HEK293 (cell line): ENCODE results near the gene NOLC1.

Experiments
- CTCF ChIA-PET: fragments of 350-600 bp; formaldehyde crosslinking; extraction: SDS; loops from one replicate; lab custom pipeline; 2021; ENCODE audit warnings: antibody characterized with exemption; lab: Yijun Ruan, JAX
- POLR2A ChIA-PET: fragments of 300-600 bp; formaldehyde crosslinking; extraction: SDS; loops from one replicate; lab custom pipeline; 2020; ENCODE audit warnings: antibody characterized with exemption, inconsistent platforms; lab: Yijun Ruan, JAX
- H3K27ac ChIP-seq: fragments of 200-500 bp; sonication (Bioruptor generic); 2 replicates; pipeline ENCODE4 v1.5.1; 2014; ENCODE audit warnings: low read depth, low read length, control low read depth, inconsistent platforms; ENCODE audit errors: extremely low read depth
- H3K36me3 ChIP-seq, 2 experiments: fragments of 200-500 bp in 1 of 2; sonication (Bioruptor generic) in 1 of 2; 1 replicate in 1 of 2; 2 replicates in 1 of 2; pipeline ENCODE4 v1.5.1; 2014 to 2017; ENCODE audit warnings: inconsistent platforms in 2 of 2, low read length in 2 of 2; ENCODE audit not compliant: control insufficient read depth in 2 of 2, insufficient read depth in 1 of 2
- H3K4me1 ChIP-seq: fragments of 200-500 bp; sonication (Bioruptor generic); 2 replicates; pipeline ENCODE4 v1.5.1; 2014; ENCODE audit warnings: mild to moderate bottlenecking, low read length, inconsistent platforms; ENCODE audit not compliant: control insufficient read depth, insufficient read depth
- H3K4me3 ChIP-seq: 2 replicates; pipeline ENCODE4 v1.5.1; 2011; ENCODE audit warnings: low read depth, mild to moderate bottlenecking, control low read depth, low read length, moderate library complexity
- H3K9me3 ChIP-seq: fragments of 200-500 bp; sonication (Bioruptor generic); 2 replicates; pipeline ENCODE4 v1.5.1; 2014; ENCODE audit warnings: low read depth, low read length, inconsistent platforms; ENCODE audit not compliant: control insufficient read depth, insufficient read depth
- HOXA7 ChIP-seq: sonication (generic); formaldehyde crosslinking; IDR thresholded peaks from 2 replicates; pipeline ENCODE4 v1.8.1; 2022; ENCODE audit warnings: missing genetic modification reagents, borderline replicate concordance
- PATZ1 ChIP-seq: fragments of 450-650 bp; formaldehyde crosslinking; IDR thresholded peaks from 2 replicates; pipeline ENCODE4 v1.5.1; 2016; ENCODE audit warnings: missing biosample characterization, missing genetic modification characterization
- TCF7L2 ChIP-seq: IDR thresholded peaks from 2 replicates; pipeline ENCODE4 v1.6.1; 2011; ENCODE audit warnings: low read depth, mild to moderate bottlenecking, inconsistent platforms, low read length, moderate library complexity, borderline replicate concordance
- YY1 ChIP-seq: fragments of 450-650 bp; formaldehyde crosslinking; IDR thresholded peaks from 2 replicates; pipeline ENCODE4 v1.5.1; 2018; ENCODE audit warnings: missing biosample characterization, missing genetic modification characterization
- ZBTB48 ChIP-seq: fragments of 450-650 bp; formaldehyde crosslinking; IDR thresholded peaks from 2 replicates; pipeline ENCODE4 v1.5.1; 2016; ENCODE audit warnings: missing biosample characterization, missing genetic modification characterization
- ZIC2 ChIP-seq: fragments of 450-650 bp; formaldehyde crosslinking; IDR thresholded peaks from 2 replicates; pipeline ENCODE4 v1.5.1; 2016; ENCODE audit warnings: missing biosample characterization, missing genetic modification characterization
- ZNF266 ChIP-seq: fragments of 450-650 bp; formaldehyde crosslinking; IDR thresholded peaks from 2 replicates; pipeline ENCODE4 v1.5.1; 2016; ENCODE audit warnings: missing biosample characterization, missing genetic modification characterization, low read depth
- ZNF324 ChIP-seq: fragments of 450-650 bp; formaldehyde crosslinking; IDR thresholded peaks from 2 replicates; pipeline ENCODE4 v1.5.1; 2016; ENCODE audit warnings: missing biosample characterization, missing genetic modification characterization
- ZNF335 ChIP-seq: fragments of 450-650 bp; formaldehyde crosslinking; conservative IDR thresholded peaks from 2 replicates; pipeline ENCODE4 v1.5.1; 2016; ENCODE audit warnings: missing biosample characterization, missing genetic modification characterization
- ZNF394 ChIP-seq: fragments of 450-650 bp; formaldehyde crosslinking; IDR thresholded peaks from 2 replicates; pipeline ENCODE4 v1.5.1; 2016; ENCODE audit warnings: missing biosample characterization, missing genetic modification characterization, mild to moderate bottlenecking, moderate library complexity, borderline replicate concordance
- ZNF404 ChIP-seq: fragments of 450-650 bp; formaldehyde crosslinking; IDR thresholded peaks from 2 replicates; pipeline ENCODE4 v1.5.1; 2017; ENCODE audit warnings: missing biosample characterization, missing genetic modification characterization
- ZNF433 ChIP-seq: fragments of 450-650 bp; formaldehyde crosslinking; IDR thresholded peaks from 2 replicates; pipeline ENCODE4 v1.5.1; 2016; ENCODE audit warnings: missing biosample characterization, missing genetic modification characterization, low read depth
- ZNF473 ChIP-seq: fragments of 450-650 bp; formaldehyde crosslinking; IDR thresholded peaks from 2 replicates; pipeline ENCODE4 v1.5.1; 2017; ENCODE audit warnings: missing biosample characterization, missing genetic modification characterization
- ZNF600 ChIP-seq: fragments of 450-650 bp; formaldehyde crosslinking; IDR thresholded peaks from 2 replicates; pipeline ENCODE4 v1.5.1; 2016; ENCODE audit warnings: missing biosample characterization, missing genetic modification characterization
- ZNF747 ChIP-seq: fragments of 450-650 bp; formaldehyde crosslinking; IDR thresholded peaks from 2 replicates; pipeline ENCODE4 v1.5.1; 2016; ENCODE audit warnings: missing biosample characterization, missing genetic modification characterization
- TF ChIP-seq, protein P1 (sequence below): fragments of 450-650 bp; IDR thresholded peaks from 2 replicates; pipeline ENCODE4 v1.5.1; 2018; ENCODE audit warnings: missing biosample characterization, mild to moderate bottlenecking, missing genetic modification characterization
- TF ChIP-seq, protein P2 (sequence below): fragments of 450-650 bp; formaldehyde crosslinking; IDR thresholded peaks from 2 replicates; pipeline ENCODE4 v1.5.1; 2016; ENCODE audit warnings: missing biosample characterization, missing genetic modification characterization
- TF ChIP-seq, protein P3 (sequence below): fragments of 450-650 bp; formaldehyde crosslinking; conservative IDR thresholded peaks from 2 replicates; pipeline ENCODE4 v1.5.1; 2016; ENCODE audit warnings: low read depth, missing biosample characterization, missing genetic modification characterization

NOLC1 gene

GRCh38 chr10:102113956-102114857 is 38.0 kb upstream of the NOLC1 start (continued):
- TF ChIP-seq ZNF433 (tag by site-specific recombination) (no peak), YY1 (0 out of 2 replicates have a peak, but pooled peaks have one; percentile 16), PATZ1 (tag by site-specific recombination) (peak; percentile 70), ZNF600 (tag by site-specific recombination) (peak; percentile 55), ZNF266 (tag by site-specific recombination) (no peak), ZNF335 (tag by site-specific recombination) (peak; percentile 94), ZBTB48 (peak; percentile 32; the same call in 1 of the 2 replicates), ZIC2 (tag by site-specific recombination) (peak; percentile 31; the same call in 1 of the 2 replicates), ZNF324 (tag by site-specific recombination) (no peak), ZNF394 (tag by site-specific recombination) (0 out of 2 replicates have a peak, but pooled peaks have one; percentile 14)
- TF ChIP-seq, protein P1, sequence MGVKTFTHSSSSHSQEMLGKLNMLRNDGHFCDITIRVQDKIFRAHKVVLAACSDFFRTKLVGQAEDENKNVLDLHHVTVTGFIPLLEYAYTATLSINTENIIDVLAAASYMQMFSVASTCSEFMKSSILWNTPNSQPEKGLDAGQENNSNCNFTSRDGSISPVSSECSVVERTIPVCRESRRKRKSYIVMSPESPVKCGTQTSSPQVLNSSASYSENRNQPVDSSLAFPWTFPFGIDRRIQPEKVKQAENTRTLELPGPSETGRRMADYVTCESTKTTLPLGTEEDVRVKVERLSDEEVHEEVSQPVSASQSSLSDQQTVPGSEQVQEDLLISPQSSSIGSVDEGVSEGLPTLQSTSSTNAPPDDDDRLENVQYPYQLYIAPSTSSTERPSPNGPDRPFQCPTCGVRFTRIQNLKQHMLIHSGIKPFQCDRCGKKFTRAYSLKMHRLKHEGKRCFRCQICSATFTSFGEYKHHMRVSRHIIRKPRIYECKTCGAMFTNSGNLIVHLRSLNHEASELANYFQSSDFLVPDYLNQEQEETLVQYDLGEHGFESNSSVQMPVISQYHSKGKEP (tag by site-specific recombination): no peak
- TF ChIP-seq, protein P2, sequence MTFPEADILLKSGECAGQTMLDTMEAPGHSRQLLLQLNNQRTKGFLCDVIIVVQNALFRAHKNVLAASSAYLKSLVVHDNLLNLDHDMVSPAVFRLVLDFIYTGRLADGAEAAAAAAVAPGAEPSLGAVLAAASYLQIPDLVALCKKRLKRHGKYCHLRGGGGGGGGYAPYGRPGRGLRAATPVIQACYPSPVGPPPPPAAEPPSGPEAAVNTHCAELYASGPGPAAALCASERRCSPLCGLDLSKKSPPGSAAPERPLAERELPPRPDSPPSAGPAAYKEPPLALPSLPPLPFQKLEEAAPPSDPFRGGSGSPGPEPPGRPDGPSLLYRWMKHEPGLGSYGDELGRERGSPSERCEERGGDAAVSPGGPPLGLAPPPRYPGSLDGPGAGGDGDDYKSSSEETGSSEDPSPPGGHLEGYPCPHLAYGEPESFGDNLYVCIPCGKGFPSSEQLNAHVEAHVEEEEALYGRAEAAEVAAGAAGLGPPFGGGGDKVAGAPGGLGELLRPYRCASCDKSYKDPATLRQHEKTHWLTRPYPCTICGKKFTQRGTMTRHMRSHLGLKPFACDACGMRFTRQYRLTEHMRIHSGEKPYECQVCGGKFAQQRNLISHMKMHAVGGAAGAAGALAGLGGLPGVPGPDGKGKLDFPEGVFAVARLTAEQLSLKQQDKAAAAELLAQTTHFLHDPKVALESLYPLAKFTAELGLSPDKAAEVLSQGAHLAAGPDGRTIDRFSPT (tag by site-specific recombination): peak; percentile 54; the same call in 1 of the 2 replicates
- TF ChIP-seq, all 188 proteins: peak for 16

DNA sequence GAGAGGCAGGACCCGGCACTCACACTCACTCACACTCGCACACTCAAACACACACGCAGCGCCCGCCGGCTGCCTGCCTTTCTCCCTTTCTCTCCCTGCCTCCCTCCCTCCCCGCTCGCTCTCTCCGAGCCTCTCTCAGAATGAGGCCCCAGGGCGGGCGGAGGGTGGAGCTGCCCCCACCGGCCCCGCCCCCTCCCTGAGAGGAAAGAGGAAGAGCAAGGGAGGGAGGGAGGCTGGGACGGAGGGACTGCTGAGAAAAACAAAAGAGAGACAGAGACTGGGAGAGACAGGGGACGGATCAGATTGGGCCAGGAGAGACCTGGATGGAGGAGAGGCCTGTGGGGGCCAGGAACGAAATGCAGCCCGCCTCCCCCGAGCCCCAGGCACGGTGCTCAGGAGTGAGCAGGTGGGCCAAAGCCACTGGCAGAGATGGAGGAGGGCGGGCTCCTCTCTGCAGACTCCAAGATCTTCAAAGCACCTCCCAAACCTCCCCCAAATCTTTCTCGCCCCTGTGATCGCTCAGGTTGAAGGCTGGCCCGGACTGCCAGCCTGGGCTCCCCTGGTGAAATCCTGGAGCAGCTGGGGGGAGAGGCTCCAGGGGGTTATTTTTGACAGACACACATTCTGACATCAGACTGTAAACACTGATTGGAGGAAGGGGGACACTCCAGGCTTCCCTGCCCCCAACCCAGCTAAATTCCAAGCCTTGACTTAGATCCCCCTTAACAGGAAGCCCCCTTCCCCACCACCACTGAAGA is 37.1 kb upstream of the NOLC1 start:
- POLR2A ChIA-PET: interaction anchor here (0.6 to 2.2 kb wide), 21 partner anchors 8 to 1075 kb away, joined by 3 to 26 read pairs (median 5); partner anchors contain the start of genes ARMH3, GBF1, NOLC1 and PPRC1
- Histone ChIP-seq H3K36me3 (peaks cover 9 to 18% of the 10 kb centered on the region in 2 experiments; a peak in 2 of 3 replicates), H3K9me3 (no peaks in the 10 kb centered on the region), H3K4me1 (peaks cover 44% of the 10 kb centered on the region), H3K4me3 (peak overlapping the region; percentile 70), H3K27ac (peak overlapping the region; percentile 73)
- CTCF ChIA-PET: interaction anchor here (0.6 to 2.9 kb wide), 4 partner anchors 17 to 312 kb away, joined by 3 to 9 read pairs (median 4); partner anchors contain the start of gene PPRC1
- TF ChIP-seq ZNF747 (tag by site-specific recombination) (no peak), ZNF473 (tag by site-specific recombination) (no peak), ZNF266 (tag by site-specific recombination) (no peak), ZNF404 (tag by site-specific recombination) (no peak), TCF7L2 (no peak), HOXA7 (no peak)
- TF ChIP-seq, protein P3, sequence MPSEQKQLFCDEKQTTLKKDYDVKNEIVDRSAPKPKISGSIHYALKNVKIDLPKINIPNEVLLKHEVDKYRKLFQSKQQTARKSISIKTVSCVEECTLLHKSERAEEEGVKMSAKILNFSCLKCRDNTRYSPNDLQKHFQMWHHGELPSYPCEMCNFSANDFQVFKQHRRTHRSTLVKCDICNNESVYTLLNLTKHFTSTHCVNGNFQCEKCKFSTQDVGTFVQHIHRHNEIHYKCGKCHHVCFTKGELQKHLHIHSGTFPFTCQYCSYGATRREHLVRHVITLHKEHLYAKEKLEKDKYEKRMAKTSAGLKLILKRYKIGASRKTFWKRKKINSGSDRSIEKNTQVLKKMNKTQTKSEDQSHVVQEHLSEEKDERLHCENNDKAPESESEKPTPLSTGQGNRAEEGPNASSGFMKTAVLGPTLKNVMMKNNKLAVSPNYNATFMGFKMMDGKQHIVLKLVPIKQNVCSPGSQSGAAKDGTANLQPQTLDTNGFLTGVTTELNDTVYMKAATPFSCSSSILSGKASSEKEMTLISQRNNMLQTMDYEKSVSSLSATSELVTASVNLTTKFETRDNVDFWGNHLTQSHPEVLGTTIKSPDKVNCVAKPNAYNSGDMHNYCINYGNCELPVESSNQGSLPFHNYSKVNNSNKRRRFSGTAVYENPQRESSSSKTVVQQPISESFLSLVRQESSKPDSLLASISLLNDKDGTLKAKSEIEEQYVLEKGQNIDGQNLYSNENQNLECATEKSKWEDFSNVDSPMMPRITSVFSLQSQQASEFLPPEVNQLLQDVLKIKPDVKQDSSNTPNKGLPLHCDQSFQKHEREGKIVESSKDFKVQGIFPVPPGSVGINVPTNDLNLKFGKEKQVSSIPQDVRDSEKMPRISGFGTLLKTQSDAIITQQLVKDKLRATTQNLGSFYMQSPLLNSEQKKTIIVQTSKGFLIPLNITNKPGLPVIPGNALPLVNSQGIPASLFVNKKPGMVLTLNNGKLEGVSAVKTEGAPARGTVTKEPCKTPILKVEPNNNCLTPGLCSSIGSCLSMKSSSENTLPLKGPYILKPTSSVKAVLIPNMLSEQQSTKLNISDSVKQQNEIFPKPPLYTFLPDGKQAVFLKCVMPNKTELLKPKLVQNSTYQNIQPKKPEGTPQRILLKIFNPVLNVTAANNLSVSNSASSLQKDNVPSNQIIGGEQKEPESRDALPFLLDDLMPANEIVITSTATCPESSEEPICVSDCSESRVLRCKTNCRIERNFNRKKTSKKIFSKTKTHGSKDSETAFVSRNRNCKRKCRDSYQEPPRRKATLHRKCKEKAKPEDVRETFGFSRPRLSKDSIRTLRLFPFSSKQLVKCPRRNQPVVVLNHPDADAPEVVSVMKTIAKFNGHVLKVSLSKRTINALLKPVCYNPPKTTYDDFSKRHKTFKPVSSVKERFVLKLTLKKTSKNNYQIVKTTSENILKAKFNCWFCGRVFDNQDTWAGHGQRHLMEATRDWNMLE (tag by site-specific recombination): no peak
